HepG2 (cell line): Measurements from ENCODE around the gene LYRM1. TPM values are rescaled to one million over a fixed set of nuclear protein-coding genes. Genes with fewer than 3 reads are reported as not detected.
A peak's percentile ranks its signal among the peaks of the same experiment; 100 is the strongest.

Source experiments
- BHLHE40 ChIP-seq: IDR thresholded peaks from 2 replicates; pipeline ENCODE4 v1.6.1; 2011; ENCODE audit warnings: low read length, improper control_type of control experiment
- CCAR2 ChIP-seq: fragments of 200-400 bp; formaldehyde crosslinking; optimal IDR thresholded peaks from 2 replicates; pipeline ENCODE3; 2018; ENCODE audit warnings: low read depth, mild to moderate bottlenecking, low read length, moderate library complexity
- CEBPG ChIP-seq: IDR thresholded peaks from 2 replicates; pipeline ENCODE4 v1.6.1; 2016
- CENPT ChIP-seq: sonication (generic); formaldehyde crosslinking; IDR thresholded peaks from 2 replicates; pipeline ENCODE4 v1.8.0; 2022; ENCODE audit warnings: low read depth, mild to moderate bottlenecking, moderate library complexity, missing genetic modification reagents
- FOXK2 ChIP-seq: fragments of 450-650 bp; IDR thresholded peaks from 2 replicates; pipeline ENCODE4 v1.6.1; 2016
- HCFC1 ChIP-seq: fragments of 150-350 bp; IDR thresholded peaks from 2 replicates; pipeline ENCODE4 v1.6.1; 2014; ENCODE audit warnings: low read depth, low read length
- HMG20B ChIP-seq: conservative IDR thresholded peaks from 2 replicates; pipeline ENCODE4 v1.6.1; 2016; ENCODE audit warnings: missing genetic modification reagents, missing compliant biosample characterization
- RFX5 ChIP-seq: IDR thresholded peaks from 2 replicates; pipeline ENCODE4 v1.6.1; 2011; ENCODE audit warnings: low read depth, low read length, improper control_type of control experiment
- SP140L ChIP-seq: sonication (generic); formaldehyde crosslinking; IDR thresholded peaks from 2 replicates; pipeline ENCODE4 v1.4.0; 2020; ENCODE audit warnings: missing genetic modification reagents, borderline replicate concordance
- ZNF292 ChIP-seq: sonication (generic); formaldehyde crosslinking; IDR thresholded peaks from 2 replicates; pipeline ENCODE4 v1.8.1; 2022; ENCODE audit warnings: mild to moderate bottlenecking, low read depth, missing genetic modification reagents, borderline replicate concordance
- ZNF441 ChIP-seq: sonication (generic); formaldehyde crosslinking; IDR thresholded peaks from 2 replicates; pipeline ENCODE4 v1.7.0; 2021; ENCODE audit warnings: missing genetic modification reagents, borderline replicate concordance
- ZNF484 ChIP-seq: sonication (generic); formaldehyde crosslinking; IDR thresholded peaks from 2 replicates; pipeline ENCODE4 v1.5.1; 2020; ENCODE audit warnings: mild to moderate bottlenecking, low read depth, missing genetic modification reagents, borderline replicate concordance
- ZNF646 ChIP-seq: sonication (generic); formaldehyde crosslinking; IDR thresholded peaks from 2 replicates; pipeline ENCODE4 v1.9.0; 2021; ENCODE audit warnings: mild to moderate bottlenecking, missing genetic modification reagents
- ZNF710 ChIP-seq: sonication (generic); formaldehyde crosslinking; IDR thresholded peaks from 2 replicates; pipeline ENCODE4 v1.5.0; 2020; ENCODE audit warnings: mild to moderate bottlenecking, missing genetic modification reagents, borderline replicate concordance
- polyA plus RNA-seq, 8 experiments: library from polyadenylated mRNA; depleted of rRNA in 3 of 8; stranded (reverse) in 7 of 8; unstranded in 1 of 8; fragments of >200 nt; fragmentation: Illumina TruSeq in 4 of 8; extraction: Trizol in 4 of 8; gene quantifications; 2 replicates each; pipeline versions ENCODE4 v1.2.1 to v1.2.3, GENCODE V29; 2011 to 2016; ENCODE audit warnings: low read depth in 4 of 8, missing spikeins in 1 of 8, mixed read lengths in 1 of 8; ENCODE audit not compliant: insufficient read depth in 1 of 8
- total RNA-seq, 5 experiments: library from RNA; depleted of rRNA; stranded (reverse); fragments of >200 nt; fragmentation: Illumina TruSeq; extraction: Trizol; gene quantifications; 2 replicates each; pipeline ENCODE4 v1.2.3, GENCODE V29; 2016; ENCODE audit warnings: low read depth in 1 of 5
- TF ChIP-seq, protein P1 (sequence below): sonication (generic); formaldehyde crosslinking; IDR thresholded peaks from 2 replicates; pipeline ENCODE4 v1.4.0; 2020; ENCODE audit warnings: missing genetic modification reagents
- TF ChIP-seq, protein P2 (sequence below): sonication (generic); formaldehyde crosslinking; IDR thresholded peaks from 2 replicates; pipeline ENCODE4 v1.5.0; 2020; ENCODE audit warnings: mild to moderate bottlenecking, missing genetic modification reagents

LYRM1 gene
- total and polyA plus RNA-seq, 2 of the 13 experiments (the other 11 are each of a cell fraction or from before 2014, with no cell fraction given), result 59.2 to 82.6 TPM

DNA sequence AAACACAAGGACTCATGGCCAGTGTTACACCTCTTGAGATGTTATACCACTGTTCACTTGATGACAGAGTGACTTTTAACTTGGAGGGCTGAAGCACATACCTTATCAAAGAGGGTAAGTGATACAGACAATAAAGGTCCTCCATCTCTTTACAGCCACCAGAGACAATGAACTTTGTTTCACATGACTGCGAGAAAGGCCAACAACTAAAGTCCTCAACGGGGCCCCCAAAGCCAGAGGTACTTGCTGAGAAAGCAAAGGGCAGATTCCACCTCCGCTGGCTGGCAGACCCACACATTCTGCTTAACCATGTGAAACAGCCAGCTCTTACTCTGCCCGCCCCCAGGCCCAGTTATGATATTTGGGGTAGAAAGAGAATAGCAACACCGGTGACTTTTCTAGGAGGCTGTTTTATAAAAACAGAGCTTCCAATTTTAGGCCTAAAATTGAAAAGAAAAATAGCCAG is 21.9 kb upstream of the LYRM1 start (continued):
- TF ChIP-seq ZNF646 (CRISPR knock-in tag) (peak; percentile 63; the same call in 1 of the 2 replicates), CCAR2 (no peak), HCFC1 (no peak), ZNF292 (peak; percentile 78; the same call in 1 of the 2 replicates), HMG20B (0 out of 2 replicates have a peak, but pooled peaks have one; percentile 28), FOXK2 (no peak), BHLHE40 (no peak), SP140L (no peak), RFX5 (no peak), ZNF484 (CRISPR knock-in tag) (no peak), ZNF441 (CRISPR knock-in tag) (0 out of 2 replicates have a peak, but pooled peaks have one; percentile 80), CENPT (CRISPR knock-in tag) (no peak), ZNF710 (CRISPR knock-in tag) (peak; percentile 39; the same call in 1 of the 2 replicates), CEBPG (peak; percentile 15; the same call in 1 of the 2 replicates)
- TF ChIP-seq, protein P1, sequence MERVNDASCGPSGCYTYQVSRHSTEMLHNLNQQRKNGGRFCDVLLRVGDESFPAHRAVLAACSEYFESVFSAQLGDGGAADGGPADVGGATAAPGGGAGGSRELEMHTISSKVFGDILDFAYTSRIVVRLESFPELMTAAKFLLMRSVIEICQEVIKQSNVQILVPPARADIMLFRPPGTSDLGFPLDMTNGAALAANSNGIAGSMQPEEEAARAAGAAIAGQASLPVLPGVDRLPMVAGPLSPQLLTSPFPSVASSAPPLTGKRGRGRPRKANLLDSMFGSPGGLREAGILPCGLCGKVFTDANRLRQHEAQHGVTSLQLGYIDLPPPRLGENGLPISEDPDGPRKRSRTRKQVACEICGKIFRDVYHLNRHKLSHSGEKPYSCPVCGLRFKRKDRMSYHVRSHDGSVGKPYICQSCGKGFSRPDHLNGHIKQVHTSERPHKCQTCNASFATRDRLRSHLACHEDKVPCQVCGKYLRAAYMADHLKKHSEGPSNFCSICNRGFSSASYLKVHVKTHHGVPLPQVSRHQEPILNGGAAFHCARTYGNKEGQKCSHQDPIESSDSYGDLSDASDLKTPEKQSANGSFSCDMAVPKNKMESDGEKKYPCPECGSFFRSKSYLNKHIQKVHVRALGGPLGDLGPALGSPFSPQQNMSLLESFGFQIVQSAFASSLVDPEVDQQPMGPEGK (CRISPR knock-in tag), result peak; percentile 77
- TF ChIP-seq, protein P2, sequence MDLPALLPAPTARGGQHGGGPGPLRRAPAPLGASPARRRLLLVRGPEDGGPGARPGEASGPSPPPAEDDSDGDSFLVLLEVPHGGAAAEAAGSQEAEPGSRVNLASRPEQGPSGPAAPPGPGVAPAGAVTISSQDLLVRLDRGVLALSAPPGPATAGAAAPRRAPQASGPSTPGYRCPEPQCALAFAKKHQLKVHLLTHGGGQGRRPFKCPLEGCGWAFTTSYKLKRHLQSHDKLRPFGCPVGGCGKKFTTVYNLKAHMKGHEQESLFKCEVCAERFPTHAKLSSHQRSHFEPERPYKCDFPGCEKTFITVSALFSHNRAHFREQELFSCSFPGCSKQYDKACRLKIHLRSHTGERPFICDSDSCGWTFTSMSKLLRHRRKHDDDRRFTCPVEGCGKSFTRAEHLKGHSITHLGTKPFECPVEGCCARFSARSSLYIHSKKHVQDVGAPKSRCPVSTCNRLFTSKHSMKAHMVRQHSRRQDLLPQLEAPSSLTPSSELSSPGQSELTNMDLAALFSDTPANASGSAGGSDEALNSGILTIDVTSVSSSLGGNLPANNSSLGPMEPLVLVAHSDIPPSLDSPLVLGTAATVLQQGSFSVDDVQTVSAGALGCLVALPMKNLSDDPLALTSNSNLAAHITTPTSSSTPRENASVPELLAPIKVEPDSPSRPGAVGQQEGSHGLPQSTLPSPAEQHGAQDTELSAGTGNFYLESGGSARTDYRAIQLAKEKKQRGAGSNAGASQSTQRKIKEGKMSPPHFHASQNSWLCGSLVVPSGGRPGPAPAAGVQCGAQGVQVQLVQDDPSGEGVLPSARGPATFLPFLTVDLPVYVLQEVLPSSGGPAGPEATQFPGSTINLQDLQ (CRISPR knock-in tag), result no peak
